Effector memory CD4-positive, alpha-beta T cell (primary cell): ENCODE data around the gene LRMDA.

ENCODE experiments used
- DNase-seq, 3 donors: peaks; one replicate each; pipeline ENCODE4 v3.0.0-alpha.2; 2020
- H3K27ac ChIP-seq: 2 replicates; pipeline ENCODE4 v1.7.0; 2013; ENCODE audit warnings: mild to moderate bottlenecking, low read length, moderate library complexity; ENCODE audit not compliant: insufficient read depth, poor library complexity, severe bottlenecking
- H3K27me3 ChIP-seq: replicated peaks from 2 replicates; pipeline ENCODE4 v1.7.0; 2013; ENCODE audit warnings: mild to moderate bottlenecking, low read length; ENCODE audit not compliant: insufficient read depth, control insufficient read depth, poor library complexity, severe bottlenecking
- H3K36me3 ChIP-seq: 2 replicates; pipeline ENCODE4 v1.7.0; 2013; ENCODE audit warnings: mild to moderate bottlenecking, low read length, moderate library complexity; ENCODE audit not compliant: control insufficient read depth, insufficient read depth
- H3K4me1 ChIP-seq: 2 replicates; pipeline ENCODE4 v1.7.0; 2013; ENCODE audit warnings: low read length, mild to moderate bottlenecking; ENCODE audit not compliant: control insufficient read depth, insufficient read depth, poor library complexity, severe bottlenecking
- H3K4me3 ChIP-seq: 2 replicates; pipeline ENCODE4 v1.7.0; 2013; ENCODE audit warnings: low read length, low read depth, mild to moderate bottlenecking; ENCODE audit not compliant: insufficient read depth, poor library complexity, severe bottlenecking
- H3K9me3 ChIP-seq: 2 replicates; pipeline ENCODE4 v1.7.0; 2013; ENCODE audit warnings: mild to moderate bottlenecking, low read length, moderate library complexity; ENCODE audit not compliant: control insufficient read depth

LRMDA gene

GRCh38 chr10:76444034-76444800 lies 1012.8 kb downstream of the LRMDA start:
- no peaks in the 10 kb centered on the region for H3K27me3 ChIP-seq
- DNase-seq = no peak
- no peaks in the 10 kb centered on the region for H3K9me3 ChIP-seq
- no peak overlapping the region for H3K27ac ChIP-seq
- no peaks in the 10 kb centered on the region for H3K36me3 ChIP-seq
- H3K4me1 ChIP-seq = no peaks in the 10 kb centered on the region
- no peak overlapping the region for H3K4me3 ChIP-seq

- H3K36me3 ChIP-seq = no peaks in the 10 kb centered on the region
- no peak for DNase-seq
- H3K27me3 ChIP-seq = no peaks in the 10 kb centered on the region
- no peak overlapping the region for H3K27ac ChIP-seq
- no peaks in the 10 kb centered on the region for H3K4me1 ChIP-seq
- H3K4me3 ChIP-seq = no peak overlapping the region
- H3K9me3 ChIP-seq = no peaks in the 10 kb centered on the region
Observed at GRCh38 chr10:76447578-76447977, 1016.2 kb downstream of the LRMDA start.

GRCh38 chr10:76451911-76452310 lies 1020.5 kb downstream of the LRMDA start:
- H3K9me3 ChIP-seq = no peaks in the 10 kb centered on the region
- H3K27ac ChIP-seq = no peak overlapping the region
- H3K4me1 ChIP-seq = no peaks in the 10 kb centered on the region
- H3K27me3 ChIP-seq = no peaks in the 10 kb centered on the region
- H3K4me3 ChIP-seq = no peak overlapping the region
- no peak for DNase-seq
- no peaks in the 10 kb centered on the region for H3K36me3 ChIP-seq

GRCh38 chr10:76453332-76453731 lies 1021.9 kb downstream of the LRMDA start:
- Histone ChIP-seq H3K4me3 (no peak overlapping the region), H3K27ac (no peak overlapping the region)

GRCh38 chr10:76453997-76454396 lies 1022.6 kb downstream of the LRMDA start:
- no peak overlapping the region for H3K27ac ChIP-seq
- no peaks in the 10 kb centered on the region for H3K27me3 ChIP-seq
- no peaks in the 10 kb centered on the region for H3K9me3 ChIP-seq
- no peaks in the 10 kb centered on the region for H3K36me3 ChIP-seq
- DNase-seq = no peak
- H3K4me3 ChIP-seq = no peak overlapping the region
- H3K4me1 ChIP-seq = no peaks in the 10 kb centered on the region

More at GRCh38 chr10:76453332-76453731, 1021.9 kb downstream of the LRMDA start:
- Histone ChIP-seq H3K9me3 (no peaks in the 10 kb centered on the region), H3K4me1 (no peaks in the 10 kb centered on the region), H3K27me3 (no peaks in the 10 kb centered on the region), H3K36me3 (no peaks in the 10 kb centered on the region)
- DNase-seq = no peak

GRCh38 chr10:76454506-76455140 lies 1023.2 kb downstream of the LRMDA start:
- H3K9me3 ChIP-seq = no peaks in the 10 kb centered on the region
- no peak for DNase-seq

GRCh38 chr10:76456197-76456596 lies 1024.8 kb downstream of the LRMDA start:
- no peak for DNase-seq
- Histone ChIP-seq H3K4me3 (no peak overlapping the region), H3K27ac (no peak overlapping the region), H3K9me3 (no peaks in the 10 kb centered on the region), H3K36me3 (no peaks in the 10 kb centered on the region), H3K4me1 (no peaks in the 10 kb centered on the region), H3K27me3 (no peaks in the 10 kb centered on the region)

More at GRCh38 chr10:76454506-76455140, 1023.2 kb downstream of the LRMDA start:
- Histone ChIP-seq H3K27me3 (no peaks in the 10 kb centered on the region), H3K4me3 (no peak overlapping the region), H3K4me1 (no peaks in the 10 kb centered on the region), H3K27ac (no peak overlapping the region), H3K36me3 (no peaks in the 10 kb centered on the region)

- Histone ChIP-seq H3K4me1 (no peaks in the 10 kb centered on the region), H3K4me3 (no peak overlapping the region), H3K27ac (no peak overlapping the region), H3K27me3 (no peaks in the 10 kb centered on the region), H3K9me3 (no peaks in the 10 kb centered on the region), H3K36me3 (no peaks in the 10 kb centered on the region)
- no peak for DNase-seq
Observed at GRCh38 chr10:76459016-76459730, 1027.7 kb downstream of the LRMDA start.

- Histone ChIP-seq H3K4me1 (no peaks in the 10 kb centered on the region), H3K4me3 (no peak overlapping the region), H3K27ac (no peak overlapping the region), H3K36me3 (no peaks in the 10 kb centered on the region), H3K9me3 (no peaks in the 10 kb centered on the region), H3K27me3 (no peaks in the 10 kb centered on the region)
- no peak for DNase-seq
Observed at GRCh38 chr10:76461024-76461423, 1029.6 kb downstream of the LRMDA start.

- Histone ChIP-seq H3K36me3 (no peaks in the 10 kb centered on the region), H3K27ac (no peak overlapping the region), H3K4me1 (no peaks in the 10 kb centered on the region), H3K27me3 (no peaks in the 10 kb centered on the region), H3K4me3 (no peak overlapping the region), H3K9me3 (no peaks in the 10 kb centered on the region)
- no peak for DNase-seq
Observed at GRCh38 chr10:76463111-76463510, 1031.7 kb downstream of the LRMDA start.
